HL-60 (cell line): ENCODE measurements around the gene RDH16.

Experiments
- DNase-seq, 2 experiments: peaks; one replicate each; pipeline ENCODE4 v3.0.0-alpha.2; 2010 to 2020; ENCODE audit warnings: low read depth in 1 of 2, low spot score in 1 of 2
- H3K27ac ChIP-seq: fragments of 250-450 bp; sonication (Bioruptor Pico); replicated peaks from 2 replicates; pipeline ENCODE4 v1.5.1; 2020; ENCODE audit warnings: mild to moderate bottlenecking, moderate library complexity
- H3K27me3 ChIP-seq: fragments of 250-450 bp; sonication (Bioruptor Pico); 2 replicates; pipeline ENCODE4 v1.5.1; 2021; ENCODE audit warnings: mild to moderate bottlenecking, moderate library complexity; ENCODE audit not compliant: insufficient read depth, poor library complexity, severe bottlenecking
- H3K4me3 ChIP-seq: replicated peaks from 2 replicates; pipeline ENCODE4 v1.5.1; 2011; ENCODE audit warnings: mild to moderate bottlenecking, control low read depth, low read length; ENCODE audit not compliant: insufficient read depth
- CTCF ChIP-seq: IDR thresholded peaks from one replicate; pipeline ENCODE4 v1.5.1; 2011; ENCODE audit warnings: low read length, control low read depth, inconsistent platforms; ENCODE audit not compliant: insufficient read depth
- GABPA ChIP-seq: IDR thresholded peaks from 2 replicates; pipeline ENCODE4 v1.6.1; 2012; ENCODE audit warnings: low read depth
- POLR2AphosphoS5 ChIP-seq: IDR thresholded peaks from 2 replicates; pipeline ENCODE4 v1.6.1; 2012; ENCODE audit warnings: low read depth
- REST ChIP-seq: IDR thresholded peaks from 2 replicates; pipeline ENCODE4 v1.6.1; 2012; ENCODE audit warnings: low read depth; ENCODE audit not compliant: insufficient replicate concordance
- SPI1 ChIP-seq: IDR thresholded peaks from 2 replicates; pipeline ENCODE4 v1.6.1; 2012; ENCODE audit warnings: low read depth, mild to moderate bottlenecking, borderline replicate concordance

RDH16 gene

GRCh38 chr12:56994231-56994746, 36.9 kb upstream of the RDH16 start:
- TF ChIP-seq POLR2AphosphoS5 (no peak), GABPA (no peak), REST (no peak), CTCF (no peak), SPI1 (no peak)
- DNase-seq = no peak

DNA sequence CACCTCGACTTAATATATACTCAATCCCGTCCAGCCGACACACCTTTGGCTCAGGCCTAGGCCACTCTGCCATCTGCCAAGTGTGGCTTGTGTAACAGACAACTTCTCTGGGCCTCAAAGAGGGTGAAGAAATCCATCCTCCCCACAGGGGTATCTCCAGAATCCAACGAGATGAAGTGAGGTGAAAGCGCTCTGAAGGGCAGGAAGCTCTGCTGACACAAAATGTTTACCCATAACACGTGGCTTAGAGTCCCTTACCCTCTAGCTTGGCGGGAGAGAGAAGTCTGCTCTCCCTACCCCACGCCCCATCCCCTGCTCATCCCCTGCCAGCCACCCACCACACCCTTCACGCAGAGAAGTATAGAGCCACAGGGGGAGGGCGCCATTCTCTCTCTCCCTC, 35.9 kb upstream of the RDH16 start:
- DNase-seq = no peak

More at GRCh38 chr12:56994231-56994746, 36.9 kb upstream of the RDH16 start:
- Histone ChIP-seq H3K27me3 (no peaks in the 10 kb centered on the region), H3K4me3 (no peak overlapping the region), H3K27ac (no peak overlapping the region)

GRCh38 chr12:56991319-56992246, 34.2 kb upstream of the RDH16 start:
- TF ChIP-seq CTCF = no peak
- TF ChIP-seq SPI1 = peak; percentile 99
- H3K27me3 ChIP-seq = no peaks in the 10 kb centered on the region
- H3K27ac ChIP-seq = 0 out of 2 replicates have a peak overlapping the region, but pooled peaks have one; percentile 2
- peak; percentile 38 to 53 for DNase-seq
- no peak overlapping the region for H3K4me3 ChIP-seq

More for the DNA sequence above, 35.9 kb upstream of the RDH16 start:
- TF ChIP-seq SPI1 (no peak), CTCF (no peak)
- no peaks in the 10 kb centered on the region for H3K27me3 ChIP-seq
- no peak overlapping the region for H3K4me3 ChIP-seq
- no peak overlapping the region for H3K27ac ChIP-seq

DNA sequence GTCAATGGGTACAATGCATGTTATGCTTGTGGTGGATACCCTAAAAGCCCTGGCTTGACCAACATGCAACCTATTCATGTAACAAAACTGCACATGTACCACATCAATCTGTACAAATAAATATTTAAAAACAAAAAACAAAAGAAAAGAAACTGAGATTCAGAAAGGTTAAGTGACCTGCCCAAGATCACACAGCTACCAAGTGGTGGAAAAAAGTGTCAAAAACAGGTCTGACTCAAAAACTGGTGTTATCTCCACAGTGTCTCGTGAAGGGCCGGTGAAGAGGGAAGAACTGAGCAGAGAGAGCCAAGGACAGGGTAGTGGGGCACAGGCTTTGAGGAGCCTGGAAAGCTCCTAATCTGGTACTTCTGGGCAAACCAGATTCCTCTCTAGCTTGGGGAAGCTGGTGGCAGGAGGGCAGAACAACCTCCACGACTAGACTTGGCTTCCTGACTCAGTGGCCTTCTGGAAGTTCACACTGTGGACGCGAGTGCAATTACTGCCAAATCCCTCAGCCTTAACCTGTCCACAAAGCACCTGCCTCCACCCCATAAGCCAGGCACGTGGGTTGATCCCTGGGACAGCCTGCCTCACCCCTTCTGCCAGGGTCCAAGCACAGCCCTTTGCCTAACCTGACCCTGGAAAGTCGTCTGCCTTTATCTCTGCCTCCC, 33.4 kb upstream of the RDH16 start:
- TF ChIP-seq POLR2AphosphoS5 (no peak), GABPA (no peak), SPI1 (no peak), CTCF (no peak), REST (no peak)
- H3K4me3 ChIP-seq = no peak overlapping the region
- no peaks in the 10 kb centered on the region for H3K27me3 ChIP-seq
- DNase-seq = no peak
- H3K27ac ChIP-seq = 0 out of 2 replicates have a peak overlapping the region, but pooled peaks have one; percentile 2
